IPS-18c (cell line): ENCODE results near the gene CIB4.

Source experiments
- H3K4me3 ChIP-seq: 2 replicates; pipeline ENCODE4 v1.7.0; 2013; ENCODE audit warnings: low read depth, mild to moderate bottlenecking, low read length, moderate library complexity; ENCODE audit not compliant: insufficient read depth
- H3K9me3 ChIP-seq: one replicate; pipeline ENCODE4 v1.6.1; 2013; ENCODE audit warnings: mild to moderate bottlenecking, low read length, moderate library complexity; ENCODE audit not compliant: control insufficient read depth, insufficient read depth

Gene CIB4

GRCh38 chr2:26640781-26641564 is at the start of gene CIB4:
TSS of gene CIB4 (minus strand) at chr2:26641366. CDS start at chr2:26641314, 52 bp downstream.
- H3K4me3 ChIP-seq = no peak within 1 kb of the TSS
- no peaks in the 10 kb centered on the region for H3K9me3 ChIP-seq

- Histone ChIP-seq H3K9me3 (no peaks in the 10 kb centered on the region), H3K4me3 (no peak overlapping the region)
These were observed 46.6 kb upstream of the CIB4 start for GRCh38 chr2:26687801-26688200.

GRCh38 chr2:26687328-26687727 is 46.2 kb upstream of the CIB4 start:
- Histone ChIP-seq H3K4me3 (no peak overlapping the region), H3K9me3 (no peaks in the 10 kb centered on the region)

- Histone ChIP-seq H3K4me3 (no peak overlapping the region), H3K9me3 (no peaks in the 10 kb centered on the region)
These were observed 45.0 kb upstream of the CIB4 start for GRCh38 chr2:26685989-26686839.

- Histone ChIP-seq H3K4me3 (no peak overlapping the region), H3K9me3 (no peaks in the 10 kb centered on the region)
These were observed 44.2 kb upstream of the CIB4 start for GRCh38 chr2:26685341-26685740.

- H3K9me3 ChIP-seq = no peaks in the 10 kb centered on the region
- no peak overlapping the region for H3K4me3 ChIP-seq
These were observed 42.4 kb upstream of the CIB4 start for GRCh38 chr2:26683583-26683982.

GRCh38 chr2:26682155-26682554 is 41.0 kb upstream of the CIB4 start:
- no peak overlapping the region for H3K4me3 ChIP-seq

GRCh38 chr2:26681656-26682055 is 40.5 kb upstream of the CIB4 start:
- Histone ChIP-seq H3K4me3 (no peak overlapping the region), H3K9me3 (no peaks in the 10 kb centered on the region)

More at GRCh38 chr2:26682155-26682554, 41.0 kb upstream of the CIB4 start:
- no peaks in the 10 kb centered on the region for H3K9me3 ChIP-seq

GRCh38 chr2:26679867-26680266 is 38.7 kb upstream of the CIB4 start:
- H3K9me3 ChIP-seq = peaks cover 2% of the 10 kb centered on the region
- no peak overlapping the region for H3K4me3 ChIP-seq

- no peak overlapping the region for H3K4me3 ChIP-seq
These were observed 36.9 kb upstream of the CIB4 start for GRCh38 chr2:26678035-26678434.

GRCh38 chr2:26675651-26676255 is 34.6 kb upstream of the CIB4 start:
- Histone ChIP-seq H3K4me3 (no peak overlapping the region), H3K9me3 (peaks cover 2% of the 10 kb centered on the region)

More at GRCh38 chr2:26678035-26678434, 36.9 kb upstream of the CIB4 start:
- peaks cover 2% of the 10 kb centered on the region for H3K9me3 ChIP-seq

GRCh38 chr2:26674771-26675170 is 33.6 kb upstream of the CIB4 start:
- Histone ChIP-seq H3K9me3 (peaks cover 2% of the 10 kb centered on the region), H3K4me3 (no peak overlapping the region)

- no peak overlapping the region; the same call in 1 of the 2 replicates for H3K4me3 ChIP-seq
- peaks cover 2% of the 10 kb centered on the region for H3K9me3 ChIP-seq
These were observed 33.0 kb upstream of the CIB4 start for GRCh38 chr2:26674002-26674751.

GRCh38 chr2:26672818-26673393 is 31.7 kb upstream of the CIB4 start:
- peaks cover 2% of the 10 kb centered on the region for H3K9me3 ChIP-seq
- H3K4me3 ChIP-seq = no peak overlapping the region

GRCh38 chr2:26672112-26672817 is 31.1 kb upstream of the CIB4 start:
- Histone ChIP-seq H3K4me3 (no peak overlapping the region), H3K9me3 (peaks cover 2% of the 10 kb centered on the region)

GRCh38 chr2:26671691-26672090 is 30.5 kb upstream of the CIB4 start:
- Histone ChIP-seq H3K4me3 (no peak overlapping the region), H3K9me3 (peaks cover 2% of the 10 kb centered on the region)
